Heart left ventricle (tissue), 16 donors: Measurements from ENCODE around the gene TMIE. TPM values are rescaled to one million over a fixed set of nuclear protein-coding genes. Genes with fewer than 3 reads are reported as not detected.

Source experiments
- ATAC-seq, 4 donors: fragments of 200-7000 bp; cut with Tn5 transposase; one replicate each; pipeline ENCODE4 v1.9.1; 2020 to 2022; ENCODE audit warnings: moderate library complexity in 4 of 4, mild to moderate bottlenecking in 3 of 4, moderate number of reproducible peaks in 1 of 4
- DNase-seq, 5 donors: peaks; one replicate each; pipeline ENCODE4 v3.0.0-alpha.2; 2020
- H3K27ac ChIP-seq, 12 donors: fragments of 200-600 bp; sonication (generic) in 4 of 12; one replicate each; pipeline versions ENCODE4 v1.5.0 to v1.8.0; 2016 to 2022; ENCODE audit warnings: mild to moderate bottlenecking in 2 of 12
- H3K27me3 ChIP-seq, 9 donors: fragments of 200-600 bp; sonication (generic) in 2 of 9; one replicate each; pipeline versions ENCODE4 v1.5.1 to v1.8.0; 2016 to 2022; ENCODE audit warnings: mild to moderate bottlenecking in 3 of 9
- H3K36me3 ChIP-seq, 9 donors: fragments of 200-600 bp; sonication (generic) in 2 of 9; one replicate each; pipeline versions ENCODE4 v1.5.0 to v1.8.0; 2018 to 2022; ENCODE audit warnings: mild to moderate bottlenecking in 2 of 9
- H3K4me1 ChIP-seq, 12 donors: fragments of 200-600 bp; sonication (generic) in 4 of 12; one replicate each; pipeline versions ENCODE4 v1.5.0 to v1.8.0; 2016 to 2022; ENCODE audit warnings: mild to moderate bottlenecking in 3 of 12
- H3K4me3 ChIP-seq, 12 donors: fragments of 200-600 bp; sonication (generic) in 4 of 12; one replicate each; pipeline versions ENCODE4 v1.5.0 to v1.8.0; 2017 to 2022; ENCODE audit warnings: mild to moderate bottlenecking in 9 of 12, moderate library complexity in 4 of 12
- H3K9me3 ChIP-seq, 12 donors: fragments of 200-600 bp; sonication (generic) in 4 of 12; one replicate each; pipeline versions ENCODE4 v1.5.0 to v1.8.0; 2016 to 2022; ENCODE audit warnings: mild to moderate bottlenecking in 1 of 12
- POLR2A ChIP-seq, 2 donors: fragments of 450-650 bp; IDR thresholded peaks; one replicate each; pipeline ENCODE4 v1.6.1; 2017; ENCODE audit warnings: antibody characterized with exemption in 2 of 2, mild to moderate bottlenecking in 2 of 2, moderate library complexity in 2 of 2
- WGBS, 4 donors: extraction: QIAGEN DNeasy Blood & Tissue Kit in 2 of 4; methylation state at CpG; one replicate each; pipeline versions ENCODE4 v1.1.5 to v1.1.7; 2013 to 2018; 5-methylcytosine and 5-hydroxymethylcytosine counted together
- intact Hi-C, 10 donors: fragments of 100-400 bp; cut with DNase I; formaldehyde crosslinking; loops; one replicate each; pipeline versions ENCODE4 v1.11.1 to v1.14.2; 2022
- polyA plus RNA-seq, 2 donors: library from polyadenylated mRNA; stranded (reverse); fragments of 200-250 nt; gene quantifications; one replicate each; pipeline ENCODE4 v1.2.3, GENCODE V29; 2013
- total RNA-seq, 9 donors: library from RNA; depleted of rRNA in 2 of 9; stranded (reverse); fragments of >200 nt in 2 of 9; fragmentation: NEBNext Ultra II Directional in 3 of 9; extraction: Animal tissue kit (Norgen Biotek cat#: 25700) in 3 of 9; gene quantifications; one replicate each; pipeline versions ENCODE4 v1.1.0 to v1.2.4, GENCODE V29; 2016 to 2023
- TF ChIP-seq, protein P1 (sequence below), 12 donors: fragments of 200-600 bp; sonication (generic) in 4 of 12; IDR thresholded peaks; one replicate each; pipeline versions ENCODE4 v1.5.0 to v1.8.0; 2018 to 2022; ENCODE audit warnings: antibody characterized with exemption in 12 of 12, mild to moderate bottlenecking in 5 of 12
- donor health status: ischemic (EF 13 %, LVEDD 7.1; RV severe dilation, severe dysfunction).
- donor health status: healthy with polysubstance abuse.
- donor health status: DM: no; HTN: yes; CAD: no.
- donor health status: DM: no; HTN: no; CAD: no.
- donor health status: ischemic (EF 25% LVEDD 6.9; RV normal size, moderate dysfunction).
- donor health status: ischemic (EF 25% LVEDD 5.7; RV mildly dilated, moderate dysfunction).
- donor health status: healthy.
- donor health status: DM: yes; HTN: yes; CAD: no.
- donor health status: ischemic (EF 35%, LVEDD 5.7; RV mildly dilated, moderate dysfunction).
- donor health status: nonischemic (EF 11% LVEDD 7.7; RV severe dilation, severe dysfunction).
- donor health status: DM: yes; HTN: yes; CAD: no.
- donor health status: PGD.
- donor health status: ischemic (EF 29% LVEDD 5.4; RV normal size, mild dysfunction).
- donor health status: nonischemic (EF 23%, LVEDD 6.1; RV moderate dilation, normal function).

Gene TMIE
- total and polyA plus RNA-seq, 11 donors = 0.46 to 0.95 (median 0.61) TPM; not detected in 1

DNA sequence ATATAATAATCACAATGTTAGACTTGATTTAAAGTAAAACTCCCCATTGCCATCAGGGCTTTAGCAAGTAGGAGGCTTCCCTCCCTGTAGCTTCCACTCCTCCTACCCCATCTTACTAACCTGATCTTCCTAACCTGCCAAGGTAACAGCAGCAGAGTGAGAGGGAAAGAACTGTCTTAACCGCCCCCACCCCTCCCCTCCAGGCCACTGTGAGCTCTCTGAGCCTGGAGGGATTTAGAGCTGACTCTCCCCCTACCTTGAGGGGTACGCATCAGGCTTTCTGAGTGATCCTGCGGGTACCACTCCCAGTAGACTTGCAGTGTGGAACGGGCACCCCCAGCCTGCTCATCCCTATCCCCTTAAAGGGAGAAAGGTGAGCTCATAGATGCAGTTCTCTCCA is 27.8 kb downstream of the TMIE start:
- no peak for TF ChIP-seq POLR2A (IDR thresholded peaks at IDR 0.05)
- TF ChIP-seq, protein P1, sequence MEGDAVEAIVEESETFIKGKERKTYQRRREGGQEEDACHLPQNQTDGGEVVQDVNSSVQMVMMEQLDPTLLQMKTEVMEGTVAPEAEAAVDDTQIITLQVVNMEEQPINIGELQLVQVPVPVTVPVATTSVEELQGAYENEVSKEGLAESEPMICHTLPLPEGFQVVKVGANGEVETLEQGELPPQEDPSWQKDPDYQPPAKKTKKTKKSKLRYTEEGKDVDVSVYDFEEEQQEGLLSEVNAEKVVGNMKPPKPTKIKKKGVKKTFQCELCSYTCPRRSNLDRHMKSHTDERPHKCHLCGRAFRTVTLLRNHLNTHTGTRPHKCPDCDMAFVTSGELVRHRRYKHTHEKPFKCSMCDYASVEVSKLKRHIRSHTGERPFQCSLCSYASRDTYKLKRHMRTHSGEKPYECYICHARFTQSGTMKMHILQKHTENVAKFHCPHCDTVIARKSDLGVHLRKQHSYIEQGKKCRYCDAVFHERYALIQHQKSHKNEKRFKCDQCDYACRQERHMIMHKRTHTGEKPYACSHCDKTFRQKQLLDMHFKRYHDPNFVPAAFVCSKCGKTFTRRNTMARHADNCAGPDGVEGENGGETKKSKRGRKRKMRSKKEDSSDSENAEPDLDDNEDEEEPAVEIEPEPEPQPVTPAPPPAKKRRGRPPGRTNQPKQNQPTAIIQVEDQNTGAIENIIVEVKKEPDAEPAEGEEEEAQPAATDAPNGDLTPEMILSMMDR (IDR thresholded peaks at IDR 0.05) = no peak
- DNase-seq (no peak), ATAC-seq (peak in 1 of 4 donors; percentile 15)
- intact Hi-C loops = no loop called here
- H3K4me3 ChIP-seq = no peak overlapping the region
- H3K27me3 ChIP-seq = peaks cover 0 to 7% (median 0%) of the 10 kb centered on the region in 9 donors
- WGBS, 4 donors = 79 to 93% (median 85%) methylated on average over 4 of the region's 4 CpGs
- H3K36me3 ChIP-seq = no peaks in the 10 kb centered on the region
- H3K27ac ChIP-seq = no peak overlapping the region
- H3K4me1 ChIP-seq = peaks cover 0 to 5% (median 0%) of the 10 kb centered on the region in 12 donors
- H3K9me3 ChIP-seq = no peaks in the 10 kb centered on the region

- DNase-seq (no peak), ATAC-seq (no peak)
- Histone ChIP-seq H3K4me3 (no peak overlapping the region), H3K27me3 (peaks cover 0 to 7% (median 0%) of the 10 kb centered on the region in 9 donors), H3K27ac (no peak overlapping the region), H3K4me1 (peaks cover 0 to under 1% (median 0%) of the 10 kb centered on the region in 12 donors), H3K9me3 (no peaks in the 10 kb centered on the region), H3K36me3 (no peaks in the 10 kb centered on the region)
- intact Hi-C loops = no loop called here
- TF ChIP-seq, protein P1 (IDR thresholded peaks at IDR 0.05) = no peak
- no peak for TF ChIP-seq POLR2A (IDR thresholded peaks at IDR 0.05)
- WGBS, 4 donors = 78 to 88% (median 83%) methylated on average over 2 of the region's 2 CpGs
Measured at GRCh38 chr3:46730819-46731218, 29.6 kb downstream of the TMIE start.

- no peak overlapping the region for H3K27ac ChIP-seq
- TF ChIP-seq, protein P1 (IDR thresholded peaks at IDR 0.05) = no peak
- no peak for TF ChIP-seq POLR2A (IDR thresholded peaks at IDR 0.05)
- no peak for ATAC-seq
- WGBS, 4 donors = 86 to 89% (median 87%) methylated on average over 3 of the region's 3 CpGs
- H3K36me3 ChIP-seq = no peaks in the 10 kb centered on the region
- intact Hi-C loops = no loop called here
- no peak for DNase-seq
- no peaks in the 10 kb centered on the region for H3K4me1 ChIP-seq
- H3K4me3 ChIP-seq = no peak overlapping the region
- H3K9me3 ChIP-seq = no peaks in the 10 kb centered on the region
- H3K27me3 ChIP-seq = peaks cover 0 to 7% (median 0%) of the 10 kb centered on the region in 9 donors
Measured at GRCh38 chr3:46731795-46732194, 30.6 kb downstream of the TMIE start.

- TF ChIP-seq, protein P1 (IDR thresholded peaks at IDR 0.05) = no peak
- TF ChIP-seq POLR2A (IDR thresholded peaks at IDR 0.05) = no peak
- H3K27me3 ChIP-seq = peaks cover 0 to 6% (median 0%) of the 10 kb centered on the region in 9 donors
- no peak overlapping the region for H3K4me3 ChIP-seq
- 75 to 85% (median 83%) methylated on average over 8 to 9 of the region's 9 CpGs for WGBS, 4 donors
- no peaks in the 10 kb centered on the region for H3K4me1 ChIP-seq
- intact Hi-C loops = no loop called here
- ATAC-seq (no peak), DNase-seq (no peak)
- no peaks in the 10 kb centered on the region for H3K9me3 ChIP-seq
- H3K27ac ChIP-seq = no peak overlapping the region
- no peaks in the 10 kb centered on the region for H3K36me3 ChIP-seq
Measured at GRCh38 chr3:46733026-46733800, 32.0 kb downstream of the TMIE start.
